Neural cell (in vitro differentiated cells): Measurements from ENCODE around the gene TIAM1. TPM values are rescaled to one million over a fixed set of nuclear protein-coding genes. Genes with fewer than 3 reads are reported as not detected.
A peak's percentile ranks its signal among the peaks of the same experiment; 100 is the strongest.

Experiments used
- H2AFZ ChIP-seq: fragments of 200-600, 300-800 bp; sonication (generic), shearing (Covaris generic); 2 replicates; pipeline ENCODE4 v1.6.0; 2014; ENCODE audit warnings: low read depth, mild to moderate bottlenecking, antibody characterized with exemption, low read length, moderate library complexity
- H3F3A ChIP-seq: fragments of 200-600 bp; shearing (Covaris generic); 2 replicates; pipeline ENCODE4 v1.6.1; 2016; ENCODE audit warnings: mild to moderate bottlenecking, moderate library complexity, mixed read lengths, antibody characterized with exemption, low read length; ENCODE audit not compliant: insufficient read depth, poor library complexity, severe bottlenecking
- H3K27ac ChIP-seq: fragments of 200-600, 300-800 bp; sonication (generic), shearing (Covaris generic); 2 replicates; pipeline ENCODE4 v1.5.1; 2014; ENCODE audit warnings: mild to moderate bottlenecking, low read length, moderate library complexity
- H3K27me3 ChIP-seq: fragments of 300-800, 200-600 bp; sonication (generic), shearing (Covaris generic); 2 replicates; pipeline ENCODE4 v1.6.0; 2014; ENCODE audit warnings: mild to moderate bottlenecking, low read depth, low read length, moderate library complexity; ENCODE audit not compliant: insufficient read depth
- H3K36me3 ChIP-seq: fragments of 300-800, 200-600 bp; sonication (generic), shearing (Covaris generic); 2 replicates; pipeline ENCODE4 v1.5.1; 2014; ENCODE audit warnings: mild to moderate bottlenecking, antibody characterized with exemption, low read length, moderate library complexity; ENCODE audit not compliant: insufficient read depth
- H3K4me2 ChIP-seq: fragments of 300-800, 200-600 bp; sonication (generic), shearing (Covaris generic); 2 replicates; pipeline ENCODE4 v1.6.0; 2014; ENCODE audit warnings: mild to moderate bottlenecking, low read length
- H3K4me3 ChIP-seq: fragments of 300-800, 200-600 bp; sonication (generic), shearing (Covaris generic); 2 replicates; pipeline ENCODE4 v1.5.1; 2014; ENCODE audit warnings: mild to moderate bottlenecking, low read length, moderate library complexity
- H3K79me2 ChIP-seq: fragments of 200-600 bp; shearing (Covaris generic); replicated peaks from 2 replicates; pipeline ENCODE4 v1.6.0; 2014; ENCODE audit warnings: mild to moderate bottlenecking, low read length, moderate library complexity; ENCODE audit not compliant: insufficient read depth
- H3K9ac ChIP-seq: fragments of 300-800, 200-600 bp; sonication (generic), shearing (Covaris generic); 2 replicates; pipeline ENCODE4 v1.6.1; 2016; ENCODE audit warnings: mild to moderate bottlenecking, low read length, mixed read lengths
- H3K9me2 ChIP-seq: fragments of 200-600 bp; shearing (Covaris generic); 2 replicates; pipeline ENCODE4 v1.6.1; 2016; ENCODE audit warnings: mild to moderate bottlenecking, low read length, mixed read lengths; ENCODE audit not compliant: insufficient read depth
- H3K9me3 ChIP-seq: fragments of 200-600, 300-800 bp; sonication (generic), shearing (Covaris generic); 2 replicates; pipeline ENCODE4 v1.6.1; 2016; ENCODE audit warnings: mild to moderate bottlenecking, mixed run types, low read length, moderate library complexity, mixed read lengths
- H4K20me1 ChIP-seq: fragments of 200-600 bp; shearing (Covaris generic); 2 replicates; pipeline ENCODE4 v1.6.1; 2016; ENCODE audit warnings: mild to moderate bottlenecking, mixed run types; ENCODE audit not compliant: insufficient read depth
- CTCF ChIP-seq: fragments of 450-650 bp; IDR thresholded peaks from 2 replicates; pipeline ENCODE4 v1.5.1; 2014; ENCODE audit warnings: antibody characterized with exemption, mild to moderate bottlenecking, moderate library complexity; ENCODE audit not compliant: poor library complexity, severe bottlenecking
- EP300 ChIP-seq: fragments of 450-650 bp; conservative IDR thresholded peaks from 2 replicates; pipeline ENCODE4 v1.6.1; 2014; ENCODE audit warnings: antibody characterized with exemption, mild to moderate bottlenecking, moderate library complexity; ENCODE audit not compliant: poor library complexity, severe bottlenecking
- EZH2 ChIP-seq: fragments of 200-600, 300-800 bp; shearing (Covaris generic), sonication (generic); IDR thresholded peaks from 2 replicates; pipeline ENCODE4 v1.6.1; 2014; ENCODE audit warnings: antibody characterized with exemption, low read length, borderline replicate concordance, mild to moderate bottlenecking; ENCODE audit not compliant: insufficient read depth, poor library complexity, severe bottlenecking
- MXI1 ChIP-seq: fragments of 450-650 bp; conservative IDR thresholded peaks from 2 replicates; pipeline ENCODE4 v1.6.1; 2014; ENCODE audit warnings: antibody characterized with exemption, mild to moderate bottlenecking; ENCODE audit not compliant: poor library complexity, severe bottlenecking
- POLR2AphosphoS5 ChIP-seq: IDR thresholded peaks from 2 replicates; pipeline ENCODE4 v1.6.1; 2012
- RAD21 ChIP-seq: fragments of 450-650 bp; conservative IDR thresholded peaks from 2 replicates; pipeline ENCODE4 v1.6.1; 2014; ENCODE audit warnings: antibody characterized with exemption, mild to moderate bottlenecking, moderate library complexity
- REST ChIP-seq: IDR thresholded peaks from 2 replicates; pipeline ENCODE4 v1.6.1; 2012; ENCODE audit warnings: borderline replicate concordance
- SMC3 ChIP-seq: fragments of 450-650 bp; conservative IDR thresholded peaks from 2 replicates; pipeline ENCODE4 v1.6.1; 2014; ENCODE audit warnings: antibody characterized with exemption, mild to moderate bottlenecking, moderate library complexity; ENCODE audit not compliant: poor library complexity
- TAF1 ChIP-seq: IDR thresholded peaks from 2 replicates; pipeline ENCODE4 v1.6.1; 2012; ENCODE audit warnings: low read depth
- polyA plus RNA-seq: library from polyadenylated mRNA; depleted of rRNA; stranded (reverse); fragments of >200 nt; gene quantifications from 2 replicates; pipeline ENCODE4 v1.2.3, GENCODE V29; 2014

TIAM1 gene
- polyA plus RNA-seq, 1 donor from 2014 or later = 13.2 TPM

- Histone ChIP-seq H2AFZ (no peak overlapping the region), H3F3A (peaks cover 4% of the 10 kb centered on the region), H3K4me2 (peak overlapping the region; percentile 5), H3K9me2 (no peaks in the 10 kb centered on the region), H4K20me1 (no peaks in the 10 kb centered on the region), H3K36me3 (no peaks in the 10 kb centered on the region), H3K79me2 (no peaks in the 10 kb centered on the region), H3K27me3 (no peaks in the 10 kb centered on the region), H3K9ac (no peak overlapping the region), H3K9me3 (no peaks in the 10 kb centered on the region), H3K27ac (no peak overlapping the region), H3K4me3 (peak overlapping the region; percentile 54)
- TF ChIP-seq RAD21 (no peak), EZH2 (no peak), POLR2AphosphoS5 (no peak), EP300 (no peak), SMC3 (no peak), CTCF (no peak), TAF1 (no peak), REST (no peak), MXI1 (no peak)
These were observed 182.9 kb downstream of the TIAM1 start for GRCh38 chr21:31161157-31161556.

- TF ChIP-seq RAD21 = no peak
- no peak for TF ChIP-seq SMC3
- TF ChIP-seq POLR2AphosphoS5 = no peak
- no peak for TF ChIP-seq TAF1
- TF ChIP-seq EP300 = no peak
- TF ChIP-seq MXI1 = no peak
- TF ChIP-seq EZH2 = no peak
- TF ChIP-seq REST = no peak
- TF ChIP-seq CTCF = no peak
- no peaks in the 10 kb centered on the region for H3K79me2 ChIP-seq
- peak overlapping the region; percentile 54 for H3K4me3 ChIP-seq
- no peak overlapping the region for H3K27ac ChIP-seq
- H3K9ac ChIP-seq = no peak overlapping the region
- no peaks in the 10 kb centered on the region for H3K27me3 ChIP-seq
- H3K9me3 ChIP-seq = no peaks in the 10 kb centered on the region
- no peaks in the 10 kb centered on the region for H3K9me2 ChIP-seq
- H3K4me2 ChIP-seq = no peak overlapping the region
- H3K36me3 ChIP-seq = no peaks in the 10 kb centered on the region
- H2AFZ ChIP-seq = no peak overlapping the region
- H3F3A ChIP-seq = peaks cover 4% of the 10 kb centered on the region
- H4K20me1 ChIP-seq = no peaks in the 10 kb centered on the region
These were observed 184.3 kb downstream of the TIAM1 start for GRCh38 chr21:31159808-31160207.
